HepG2 (cell line): ENCODE data around the gene RAB40C. TPM values are rescaled to one million over a fixed set of nuclear protein-coding genes. Genes with fewer than 3 reads are reported as not detected.
A peak's percentile ranks its signal among the peaks of the same experiment; 100 is the strongest.

ENCODE experiments used
- CBX5 ChIP-seq: sonication (generic); formaldehyde crosslinking; IDR thresholded peaks from 2 replicates; pipeline ENCODE4 v1.4.0; 2020; ENCODE audit warnings: missing genetic modification reagents, borderline replicate concordance
- FOXO4 ChIP-seq: sonication (generic); formaldehyde crosslinking; conservative IDR thresholded peaks from 2 replicates; pipeline ENCODE4 v1.8.1; 2023; ENCODE audit warnings: missing genetic modification reagents
- HNF4A ChIP-seq: sonication (generic); formaldehyde crosslinking; IDR thresholded peaks from 2 replicates; pipeline ENCODE4 v1.4.0; 2020; ENCODE audit warnings: missing genetic modification reagents
- KLF15 ChIP-seq: sonication (generic); formaldehyde crosslinking; IDR thresholded peaks from 2 replicates; pipeline ENCODE4 v1.8.1; 2023; ENCODE audit warnings: borderline replicate concordance, mild to moderate bottlenecking, inconsistent platforms, missing genetic modification reagents, mixed read lengths
- PLSCR1 ChIP-seq: sonication (generic); formaldehyde crosslinking; IDR thresholded peaks from 2 replicates; pipeline ENCODE4 v1.5.0; 2020; ENCODE audit warnings: missing genetic modification reagents, mild to moderate bottlenecking, borderline replicate concordance
- RBFOX2 ChIP-seq: fragments of 200-400 bp; formaldehyde crosslinking; IDR thresholded peaks from 2 replicates; pipeline ENCODE4 v1.6.1; 2017; ENCODE audit warnings: low read depth, mild to moderate bottlenecking, low read length
- RNF2 ChIP-seq: fragments of 450-650 bp; conservative IDR thresholded peaks from 2 replicates; pipeline ENCODE4 v1.6.1; 2016; ENCODE audit warnings: low read depth
- ZBTB38 ChIP-seq: sonication (generic); formaldehyde crosslinking; IDR thresholded peaks from 2 replicates; pipeline ENCODE4 v1.5.1; 2020; ENCODE audit warnings: mild to moderate bottlenecking, missing genetic modification reagents
- ZBTB42 ChIP-seq: sonication (generic); formaldehyde crosslinking; IDR thresholded peaks from 2 replicates; pipeline ENCODE4 v1.5.0; 2020; ENCODE audit warnings: mild to moderate bottlenecking, missing genetic modification reagents
- ZNF33A ChIP-seq: sonication (generic); formaldehyde crosslinking; IDR thresholded peaks from 2 replicates; pipeline ENCODE4 v1.5.1; 2020; ENCODE audit warnings: missing genetic modification reagents, mild to moderate bottlenecking, moderate library complexity, borderline replicate concordance
- ZNF503 ChIP-seq: sonication (generic); formaldehyde crosslinking; IDR thresholded peaks from 2 replicates; pipeline ENCODE4 v1.4.0; 2020; ENCODE audit warnings: missing genetic modification reagents
- ZNF672 ChIP-seq: sonication (generic); formaldehyde crosslinking; IDR thresholded peaks from 2 replicates; pipeline ENCODE4 v1.8.1; 2022; ENCODE audit warnings: missing genetic modification reagents
- ZNF746 ChIP-seq: sonication (generic); formaldehyde crosslinking; IDR thresholded peaks from 2 replicates; pipeline ENCODE4 v1.8.0; 2022; ENCODE audit warnings: mild to moderate bottlenecking, missing genetic modification reagents
- polyA plus RNA-seq, 8 experiments: library from polyadenylated mRNA; depleted of rRNA in 3 of 8; stranded (reverse) in 7 of 8; unstranded in 1 of 8; fragments of >200 nt; fragmentation: Illumina TruSeq in 4 of 8; extraction: Trizol in 4 of 8; gene quantifications; 2 replicates each; pipeline versions ENCODE4 v1.2.1 to v1.2.3, GENCODE V29; 2011 to 2016; ENCODE audit warnings: low read depth in 4 of 8, missing spikeins in 1 of 8, mixed read lengths in 1 of 8; ENCODE audit not compliant: insufficient read depth in 1 of 8
- total RNA-seq, 5 experiments: library from RNA; depleted of rRNA; stranded (reverse); fragments of >200 nt; fragmentation: Illumina TruSeq; extraction: Trizol; gene quantifications; 2 replicates each; pipeline ENCODE4 v1.2.3, GENCODE V29; 2016; ENCODE audit warnings: low read depth in 1 of 5
- TF ChIP-seq, protein P1 (sequence below): sonication (generic); formaldehyde crosslinking; IDR thresholded peaks from 2 replicates; pipeline ENCODE4 v1.8.0; 2022; ENCODE audit warnings: missing genetic modification reagents, mild to moderate bottlenecking, moderate library complexity, borderline replicate concordance
- TF ChIP-seq, protein P2 (sequence below): sonication (generic); formaldehyde crosslinking; IDR thresholded peaks from 2 replicates; pipeline ENCODE4 v1.9.0; 2021; ENCODE audit warnings: missing genetic modification reagents, borderline replicate concordance
- TF ChIP-seq, protein P3 (sequence below): IDR thresholded peaks from 2 replicates; pipeline ENCODE4 v1.6.1; 2016; ENCODE audit warnings: control low read depth

Gene RAB40C
- total and polyA plus RNA-seq, 2 of the 13 experiments (the other 11 are each of a cell fraction or from before 2014, with no cell fraction given), result 7.7 to 11.5 TPM

GRCh38 chr16:636206-637080 lies 46.6 kb downstream of the RAB40C start, which contains the start of gene METTL26 (continued):
- TF ChIP-seq KLF15 (CRISPR knock-in tag) (no peak; the same call in 1 of the 2 replicates), ZNF503 (CRISPR knock-in tag) (0 out of 2 replicates have a peak, but pooled peaks have one; percentile 7), CBX5 (peak; percentile 49; the same call in 1 of the 2 replicates), ZNF33A (peak; percentile 81; the same call in 1 of the 2 replicates), FOXO4 (CRISPR knock-in tag) (0 out of 2 replicates have a peak, but pooled peaks have one; percentile 41), ZBTB42 (CRISPR knock-in tag) (no peak), ZBTB38 (CRISPR knock-in tag) (peak; percentile 75), RNF2 (peak; percentile 85; the same call in 1 of the 2 replicates), ZNF746 (CRISPR knock-in tag) (no peak), HNF4A (CRISPR knock-in tag) (no peak), ZNF672 (CRISPR knock-in tag) (peak; percentile 86; the same call in 1 of the 2 replicates), PLSCR1 (CRISPR knock-in tag) (0 out of 2 replicates have a peak, but pooled peaks have one; percentile 35), RBFOX2 (peak; percentile 87)
- TF ChIP-seq, protein P1, sequence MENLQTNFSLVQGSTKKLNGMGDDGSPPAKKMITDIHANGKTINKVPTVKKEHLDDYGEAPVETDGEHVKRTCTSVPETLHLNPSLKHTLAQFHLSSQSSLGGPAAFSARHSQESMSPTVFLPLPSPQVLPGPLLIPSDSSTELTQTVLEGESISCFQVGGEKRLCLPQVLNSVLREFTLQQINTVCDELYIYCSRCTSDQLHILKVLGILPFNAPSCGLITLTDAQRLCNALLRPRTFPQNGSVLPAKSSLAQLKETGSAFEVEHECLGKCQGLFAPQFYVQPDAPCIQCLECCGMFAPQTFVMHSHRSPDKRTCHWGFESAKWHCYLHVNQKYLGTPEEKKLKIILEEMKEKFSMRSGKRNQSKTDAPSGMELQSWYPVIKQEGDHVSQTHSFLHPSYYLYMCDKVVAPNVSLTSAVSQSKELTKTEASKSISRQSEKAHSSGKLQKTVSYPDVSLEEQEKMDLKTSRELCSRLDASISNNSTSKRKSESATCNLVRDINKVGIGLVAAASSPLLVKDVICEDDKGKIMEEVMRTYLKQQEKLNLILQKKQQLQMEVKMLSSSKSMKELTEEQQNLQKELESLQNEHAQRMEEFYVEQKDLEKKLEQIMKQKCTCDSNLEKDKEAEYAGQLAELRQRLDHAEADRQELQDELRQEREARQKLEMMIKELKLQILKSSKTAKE (CRISPR knock-in tag), result peak; percentile 22; the same call in 1 of the 2 replicates
- TF ChIP-seq, protein P2, sequence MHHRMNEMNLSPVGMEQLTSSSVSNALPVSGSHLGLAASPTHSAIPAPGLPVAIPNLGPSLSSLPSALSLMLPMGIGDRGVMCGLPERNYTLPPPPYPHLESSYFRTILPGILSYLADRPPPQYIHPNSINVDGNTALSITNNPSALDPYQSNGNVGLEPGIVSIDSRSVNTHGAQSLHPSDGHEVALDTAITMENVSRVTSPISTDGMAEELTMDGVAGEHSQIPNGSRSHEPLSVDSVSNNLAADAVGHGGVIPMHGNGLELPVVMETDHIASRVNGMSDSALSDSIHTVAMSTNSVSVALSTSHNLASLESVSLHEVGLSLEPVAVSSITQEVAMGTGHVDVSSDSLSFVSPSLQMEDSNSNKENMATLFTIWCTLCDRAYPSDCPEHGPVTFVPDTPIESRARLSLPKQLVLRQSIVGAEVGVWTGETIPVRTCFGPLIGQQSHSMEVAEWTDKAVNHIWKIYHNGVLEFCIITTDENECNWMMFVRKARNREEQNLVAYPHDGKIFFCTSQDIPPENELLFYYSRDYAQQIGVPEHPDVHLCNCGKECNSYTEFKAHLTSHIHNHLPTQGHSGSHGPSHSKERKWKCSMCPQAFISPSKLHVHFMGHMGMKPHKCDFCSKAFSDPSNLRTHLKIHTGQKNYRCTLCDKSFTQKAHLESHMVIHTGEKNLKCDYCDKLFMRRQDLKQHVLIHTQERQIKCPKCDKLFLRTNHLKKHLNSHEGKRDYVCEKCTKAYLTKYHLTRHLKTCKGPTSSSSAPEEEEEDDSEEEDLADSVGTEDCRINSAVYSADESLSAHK (CRISPR knock-in tag), result no peak
- TF ChIP-seq, protein P3, sequence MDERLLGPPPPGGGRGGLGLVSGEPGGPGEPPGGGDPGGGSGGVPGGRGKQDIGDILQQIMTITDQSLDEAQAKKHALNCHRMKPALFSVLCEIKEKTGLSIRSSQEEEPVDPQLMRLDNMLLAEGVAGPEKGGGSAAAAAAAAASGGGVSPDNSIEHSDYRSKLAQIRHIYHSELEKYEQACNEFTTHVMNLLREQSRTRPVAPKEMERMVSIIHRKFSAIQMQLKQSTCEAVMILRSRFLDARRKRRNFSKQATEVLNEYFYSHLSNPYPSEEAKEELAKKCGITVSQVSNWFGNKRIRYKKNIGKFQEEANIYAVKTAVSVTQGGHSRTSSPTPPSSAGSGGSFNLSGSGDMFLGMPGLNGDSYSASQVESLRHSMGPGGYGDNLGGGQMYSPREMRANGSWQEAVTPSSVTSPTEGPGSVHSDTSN (CRISPR knock-in tag), result no peak
